Vagina (tissue), 2 donors: Measurements from ENCODE around the gene B4GALT7.

ENCODE experiments used
- CTCF ChIP-seq, 3 experiments: fragments of 450-650 bp in 2 of 3; fragments of 200-600 bp in 1 of 3; sonication (generic) in 1 of 3; IDR thresholded peaks; one replicate each; pipeline ENCODE4 v1.5.1; 2017 to 2019; ENCODE audit warnings: antibody characterized with exemption in 3 of 3, mild to moderate bottlenecking in 2 of 3, moderate library complexity in 2 of 3
- POLR2A ChIP-seq, 2 donors: fragments of 450-650 bp; IDR thresholded peaks; one replicate each; pipeline ENCODE4 v1.6.1; 2017; ENCODE audit warnings: antibody characterized with exemption in 2 of 2, mild to moderate bottlenecking in 2 of 2, moderate library complexity in 2 of 2
- POLR2AphosphoS5 ChIP-seq, 2 donors: sonication (generic); formaldehyde crosslinking; IDR thresholded peaks; one replicate each; pipeline ENCODE4 v1.9.0; 2017; ENCODE audit warnings: antibody characterized with exemption in 2 of 2, mild to moderate bottlenecking in 2 of 2, low read depth in 1 of 2; ENCODE audit not compliant: insufficient read depth in 1 of 2

- TF ChIP-seq CTCF (IDR thresholded peaks at IDR 0.05): no peak
- TF ChIP-seq POLR2AphosphoS5 (IDR thresholded peaks at IDR 0.05; ENCODE audit: insufficient read depth in 1 of 2, low read depth in 1 of 2): no peak
- TF ChIP-seq POLR2A (IDR thresholded peaks at IDR 0.05): no peak
Measured at GRCh38 chr5:177612215-177612673, 12.3 kb downstream of the B4GALT7 start.
